DND-41 (cell line): ENCODE data around the gene IFFO2.

ENCODE experiments used
- ATAC-seq: fragments of 200-7000 bp; cut with Tn5 transposase; 3 replicates; pipeline ENCODE4 v1.9.1; 2021; ENCODE audit warnings: low read depth; ENCODE audit not compliant: insufficient read depth
- DNase-seq: peaks from one replicate; pipeline ENCODE4 v3.0.0-alpha.2; 2020
- H2AFZ ChIP-seq: 2 replicates; pipeline ENCODE4 v1.6.0; 2012; ENCODE audit warnings: low read depth, low read length
- H3K27ac ChIP-seq: 2 replicates; pipeline ENCODE4 v1.5.1; 2012; ENCODE audit warnings: low read length, inconsistent platforms
- H3K27me3 ChIP-seq: fragments of 200-600 bp; sonication (generic); 2 replicates; pipeline ENCODE4 v1.6.0; 2012; ENCODE audit warnings: low read length, mild to moderate bottlenecking, inconsistent platforms; ENCODE audit not compliant: insufficient read depth, poor library complexity
- H3K36me3 ChIP-seq: 2 replicates; pipeline ENCODE4 v1.5.1; 2012; ENCODE audit warnings: low read length, inconsistent platforms; ENCODE audit not compliant: insufficient read depth
- H3K4me1 ChIP-seq: 2 replicates; pipeline ENCODE4 v1.5.1; 2012; ENCODE audit warnings: mild to moderate bottlenecking, low read length; ENCODE audit not compliant: insufficient read depth
- H3K4me2 ChIP-seq: 2 replicates; pipeline ENCODE4 v1.6.0; 2012; ENCODE audit warnings: mild to moderate bottlenecking, moderate library complexity, low read length, inconsistent platforms; ENCODE audit not compliant: insufficient read depth
- H3K4me3 ChIP-seq, 2 experiments: fragments of 200-600 bp in 1 of 2; shearing (Covaris generic) in 1 of 2; 2 replicates each; pipeline ENCODE4 v1.5.1; 2012 to 2016; ENCODE audit warnings: inconsistent platforms in 2 of 2, low read length in 2 of 2, mild to moderate bottlenecking in 2 of 2, low read depth in 1 of 2, moderate library complexity in 1 of 2
- H3K79me2 ChIP-seq: 2 replicates; pipeline ENCODE4 v1.6.0; 2012; ENCODE audit warnings: low read length, inconsistent platforms; ENCODE audit not compliant: insufficient read depth
- H3K9ac ChIP-seq: 2 replicates; pipeline ENCODE4 v1.6.0; 2012; ENCODE audit warnings: low read depth, mild to moderate bottlenecking, inconsistent platforms, low read length, moderate library complexity
- H3K9me3 ChIP-seq: 2 replicates; pipeline ENCODE4 v1.5.1; 2012; ENCODE audit warnings: low read length, moderate library complexity, mild to moderate bottlenecking, inconsistent platforms; ENCODE audit not compliant: insufficient read depth, severe bottlenecking
- H4K20me1 ChIP-seq: 2 replicates; pipeline ENCODE4 v1.6.0; 2012; ENCODE audit warnings: low read length; ENCODE audit not compliant: insufficient read depth
- EZH2 ChIP-seq: IDR thresholded peaks from 3 replicates; pipeline ENCODE4 v1.6.1; 2012; ENCODE audit warnings: borderline replicate concordance, low read depth, mild to moderate bottlenecking, moderate library complexity, low read length, inconsistent platforms; ENCODE audit not compliant: severe bottlenecking
- TF ChIP-seq, protein P1 (sequence below): IDR thresholded peaks from 2 replicates; pipeline ENCODE4 v1.5.1; 2012; ENCODE audit warnings: borderline replicate concordance, low read length, moderate library complexity, mild to moderate bottlenecking; ENCODE audit not compliant: poor library complexity, severe bottlenecking; ENCODE audit errors: extremely low read depth

Gene IFFO2

GRCh38 chr1:18956193-18957135, at the start of gene IFFO2:
Gene IFFO2, minus strand, starts transcription at chr1:18956676. Its CDS starts 344 bp downstream, at chr1:18956332.
- Histone ChIP-seq H3K27me3 (peaks cover 20% of the 10 kb centered on the region), H3K36me3 (no peaks in the 10 kb centered on the region), H4K20me1 (peaks cover 33% of the 10 kb centered on the region), H3K4me1 (peaks cover 30% of the 10 kb centered on the region), H3K4me2 (peak within 1 kb of the TSS; percentile 96), H3K79me2 (no peaks in the 10 kb centered on the region), H2AFZ (peak within 1 kb of the TSS; percentile 81), H3K4me3 (peak within 1 kb of the TSS; percentile 26 to 70; a peak in 3 of 4 replicates), H3K9me3 (no peaks in the 10 kb centered on the region), H3K27ac (no peak within 1 kb of the TSS), H3K9ac (peak within 1 kb of the TSS; percentile 60)
- ATAC-seq (peak; percentile 89), DNase-seq (peak; percentile 96)
- TF ChIP-seq, protein P1, sequence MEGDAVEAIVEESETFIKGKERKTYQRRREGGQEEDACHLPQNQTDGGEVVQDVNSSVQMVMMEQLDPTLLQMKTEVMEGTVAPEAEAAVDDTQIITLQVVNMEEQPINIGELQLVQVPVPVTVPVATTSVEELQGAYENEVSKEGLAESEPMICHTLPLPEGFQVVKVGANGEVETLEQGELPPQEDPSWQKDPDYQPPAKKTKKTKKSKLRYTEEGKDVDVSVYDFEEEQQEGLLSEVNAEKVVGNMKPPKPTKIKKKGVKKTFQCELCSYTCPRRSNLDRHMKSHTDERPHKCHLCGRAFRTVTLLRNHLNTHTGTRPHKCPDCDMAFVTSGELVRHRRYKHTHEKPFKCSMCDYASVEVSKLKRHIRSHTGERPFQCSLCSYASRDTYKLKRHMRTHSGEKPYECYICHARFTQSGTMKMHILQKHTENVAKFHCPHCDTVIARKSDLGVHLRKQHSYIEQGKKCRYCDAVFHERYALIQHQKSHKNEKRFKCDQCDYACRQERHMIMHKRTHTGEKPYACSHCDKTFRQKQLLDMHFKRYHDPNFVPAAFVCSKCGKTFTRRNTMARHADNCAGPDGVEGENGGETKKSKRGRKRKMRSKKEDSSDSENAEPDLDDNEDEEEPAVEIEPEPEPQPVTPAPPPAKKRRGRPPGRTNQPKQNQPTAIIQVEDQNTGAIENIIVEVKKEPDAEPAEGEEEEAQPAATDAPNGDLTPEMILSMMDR: no peak
- TF ChIP-seq EZH2: no peak

DNA sequence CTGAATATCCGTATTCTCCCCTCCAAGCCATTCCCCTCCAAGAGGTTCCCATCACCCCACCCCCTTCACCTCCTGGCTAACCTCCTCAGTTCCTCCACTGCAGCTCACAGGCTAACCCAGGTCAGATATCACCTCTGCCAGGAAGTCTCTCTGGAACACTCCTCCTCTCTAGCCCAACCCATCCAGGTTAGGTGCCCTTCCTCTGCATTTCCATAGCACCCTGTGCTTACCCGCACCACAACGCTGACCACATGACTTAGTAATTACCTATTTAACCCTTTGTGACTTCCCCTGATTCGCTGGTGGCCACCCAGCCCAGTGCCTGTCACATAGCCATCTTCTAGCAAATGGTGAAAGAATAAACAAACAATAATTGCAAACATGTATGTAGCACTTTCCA, 49.5 kb upstream of the IFFO2 start:
- no peaks in the 10 kb centered on the region for H3K36me3 ChIP-seq
- ATAC-seq (no peak), DNase-seq (no peak)
- no peaks in the 10 kb centered on the region for H3K9me3 ChIP-seq
- no peak overlapping the region for H3K27ac ChIP-seq
- H4K20me1 ChIP-seq: no peaks in the 10 kb centered on the region
- no peak overlapping the region for H3K9ac ChIP-seq
- H3K79me2 ChIP-seq: no peaks in the 10 kb centered on the region
- H3K4me2 ChIP-seq: no peak overlapping the region
- no peaks in the 10 kb centered on the region for H3K4me1 ChIP-seq
- no peak overlapping the region for H3K4me3 ChIP-seq
- H3K27me3 ChIP-seq: peaks cover 6% of the 10 kb centered on the region
- TF ChIP-seq EZH2: no peak
- TF ChIP-seq, protein P1: no peak
- H2AFZ ChIP-seq: no peak overlapping the region

- TF ChIP-seq EZH2: no peak
- TF ChIP-seq, protein P1: no peak
- Histone ChIP-seq H2AFZ (no peak overlapping the region), H3K4me3 (no peak overlapping the region), H3K27ac (no peak overlapping the region), H3K79me2 (no peaks in the 10 kb centered on the region), H3K36me3 (no peaks in the 10 kb centered on the region), H4K20me1 (no peaks in the 10 kb centered on the region), H3K9ac (no peak overlapping the region), H3K4me2 (no peak overlapping the region), H3K9me3 (no peaks in the 10 kb centered on the region), H3K27me3 (peaks cover 6% of the 10 kb centered on the region), H3K4me1 (no peaks in the 10 kb centered on the region)
- no peak for DNase-seq
- ATAC-seq: no peak
These were observed 47.2 kb upstream of the IFFO2 start for GRCh38 chr1:19003371-19004290.
